H1 (cell line): ENCODE results near the gene CFHR3. TPM values are rescaled to one million over a fixed set of nuclear protein-coding genes. Genes with fewer than 3 reads are reported as not detected.
"Not testable (repeated sequence)": the region's sequence is repeated elsewhere in the genome, so short reads cannot be mapped to it uniquely, and the experiment has no call there.

Experiments used
- CTCF ChIA-PET: fragments of 300-600 bp; sonication (Branson Sonifier 250); formaldehyde crosslinking; loops from one replicate; lab custom pipeline; 2021; ENCODE audit not compliant: partially characterized antibody; lab: Charles Lee
- POLR2A ChIA-PET: fragments of 300-600 bp; sonication (Branson Sonifier 250); formaldehyde crosslinking; loops from one replicate; lab custom pipeline; 2021; ENCODE audit warnings: inconsistent platforms; ENCODE audit not compliant: partially characterized antibody; lab: Charles Lee
- DNase-seq, 2 experiments: peaks; one replicate each; pipeline versions ENCODE4 v3.0.0 to v3.0.0-alpha.2; 2010 to 2022; ENCODE audit warnings: low spot score in 2 of 2, low read depth in 1 of 2, mixed read lengths in 1 of 2
- FAIRE-seq: peaks from 2 replicates; lab custom pipeline; 2011; peaks lifted over from hg19 to GRCh38; lab: Jason Lieb, UNC
- H2AFZ ChIP-seq: 2 replicates; pipeline ENCODE4 v1.8.1; 2012; ENCODE audit warnings: low read length, inconsistent platforms
- H2AK5ac ChIP-seq: 2 replicates; pipeline ENCODE4 v1.6.1; 2013; ENCODE audit warnings: low read depth, low read length
- H2BK120ac ChIP-seq: replicated peaks from 2 replicates; pipeline ENCODE3; 2013; ENCODE audit warnings: low read depth, low read length, inconsistent platforms
- H2BK12ac ChIP-seq: 2 replicates; pipeline ENCODE4 v1.6.1; 2013; ENCODE audit warnings: low read depth, low read length
- H2BK15ac ChIP-seq: 2 replicates; pipeline ENCODE4 v1.6.1; 2013; ENCODE audit warnings: low read length
- H2BK20ac ChIP-seq: 2 replicates; pipeline ENCODE4 v1.6.1; 2013; ENCODE audit warnings: low read length
- H2BK5ac ChIP-seq: 2 replicates; pipeline ENCODE4 v1.6.1; 2013; ENCODE audit warnings: low read depth, low read length
- H3K14ac ChIP-seq: 2 replicates; pipeline ENCODE4 v1.6.1; 2013; ENCODE audit warnings: inconsistent platforms; ENCODE audit not compliant: insufficient read length
- H3K18ac ChIP-seq: 2 replicates; pipeline ENCODE4 v1.6.1; 2013; ENCODE audit warnings: low read length; ENCODE audit errors: extremely low read depth
- H3K23ac ChIP-seq: 2 replicates; pipeline ENCODE4 v1.6.1; 2013; ENCODE audit warnings: inconsistent platforms; ENCODE audit not compliant: insufficient read length
- H3K23me2 ChIP-seq: 2 replicates; pipeline ENCODE4 v1.6.1; 2013; ENCODE audit warnings: low read depth, low read length
- H3K27ac ChIP-seq: 2 replicates; pipeline ENCODE4 v1.6.1; 2011; ENCODE audit warnings: low read depth, low read length, inconsistent platforms
- H3K27me3 ChIP-seq, 4 experiments: replicated peaks in 1 of 4; 1 replicate in 1 of 4; 2 replicates in 3 of 4; pipeline versions ENCODE4 v1.6.1 to v1.8.1; 2011 to 2013; ENCODE audit warnings: low read length in 3 of 4, mild to moderate bottlenecking in 3 of 4, inconsistent platforms in 2 of 4, mixed read lengths in 2 of 4, moderate library complexity in 1 of 4; ENCODE audit not compliant: control insufficient read depth in 3 of 4, insufficient read depth in 3 of 4; ENCODE audit errors: extremely low read depth in 1 of 4
- H3K36me3 ChIP-seq, 4 experiments: 2 replicates each; pipeline versions ENCODE4 v1.6.1 to v1.8.1; 2011 to 2013; ENCODE audit warnings: mild to moderate bottlenecking in 4 of 4, low read length in 3 of 4, moderate library complexity in 2 of 4, control low read depth in 1 of 4, inconsistent platforms in 1 of 4; ENCODE audit not compliant: insufficient read depth in 4 of 4, control insufficient read depth in 2 of 4
- H3K4ac ChIP-seq: replicated peaks from 2 replicates; pipeline ENCODE3; 2013; ENCODE audit warnings: low read length, low read depth, mixed read lengths, inconsistent platforms; ENCODE audit not compliant: insufficient read length
- H3K4me1 ChIP-seq, 4 experiments: replicated peaks in 1 of 4; 1 replicate in 1 of 4; 2 replicates in 3 of 4; pipeline versions ENCODE4 v1.6.1 to v1.8.1; 2011 to 2013; ENCODE audit warnings: low read length in 3 of 4, inconsistent platforms in 2 of 4, mixed read lengths in 1 of 4; ENCODE audit not compliant: insufficient read depth in 4 of 4, control insufficient read depth in 3 of 4
- H3K4me2 ChIP-seq, 2 experiments: 2 replicates each; pipeline versions ENCODE4 v1.6.1 to v1.8.1; 2011 to 2013; ENCODE audit warnings: low read depth in 2 of 2, low read length in 2 of 2, control low read depth in 1 of 2, inconsistent platforms in 1 of 2, mild to moderate bottlenecking in 1 of 2; ENCODE audit not compliant: insufficient read depth in 1 of 2
- H3K4me3 ChIP-seq, 4 experiments: fragments of 200-600, 300-600 bp in 1 of 4; sonication (generic), shearing (Covaris generic), sonication (Bioruptor Twin) in 1 of 4; 2 replicates each; pipeline versions ENCODE4 v1.5.1 to v1.8.1; 2011 to 2016; ENCODE audit warnings: low read length in 4 of 4, low read depth in 3 of 4, control low read depth in 2 of 4, inconsistent platforms in 2 of 4, mild to moderate bottlenecking in 2 of 4, mixed read lengths in 1 of 4, moderate library complexity in 1 of 4; ENCODE audit not compliant: insufficient read depth in 2 of 4; ENCODE audit errors: extremely low read depth in 1 of 4
- H3K56ac ChIP-seq: replicated peaks from 2 replicates; pipeline ENCODE3; 2013; ENCODE audit warnings: low read depth, mild to moderate bottlenecking, mixed read lengths, low read length, inconsistent platforms; ENCODE audit not compliant: insufficient read length
- H3K79me1 ChIP-seq: 2 replicates; pipeline ENCODE4 v1.6.1; 2013; ENCODE audit warnings: low read depth, low read length, control low read depth
- H3K79me2 ChIP-seq, 2 experiments: 2 replicates each; pipeline versions ENCODE4 v1.6.1 to v1.8.1; 2012 to 2013; ENCODE audit warnings: low read length in 2 of 2, mild to moderate bottlenecking in 2 of 2, inconsistent platforms in 1 of 2; ENCODE audit not compliant: insufficient read depth in 2 of 2, control insufficient read depth in 1 of 2
- H3K9ac ChIP-seq, 4 experiments: replicated peaks in 1 of 4; 1 replicate in 1 of 4; 2 replicates in 3 of 4; pipeline versions ENCODE4 v1.6.1 to v1.8.1; 2011 to 2013; ENCODE audit warnings: low read depth in 3 of 4, low read length in 3 of 4, control low read depth in 2 of 4, mild to moderate bottlenecking in 2 of 4, moderate library complexity in 2 of 4, inconsistent platforms in 1 of 4; ENCODE audit errors: extremely low read depth in 1 of 4
- H3K9me3 ChIP-seq, 2 experiments: 2 replicates each; pipeline versions ENCODE4 v1.6.1 to v1.8.1; 2012 to 2013; ENCODE audit warnings: mild to moderate bottlenecking in 2 of 2, moderate library complexity in 2 of 2, control low read depth in 1 of 2, inconsistent platforms in 1 of 2, low read depth in 1 of 2, low read length in 1 of 2, mixed read lengths in 1 of 2; ENCODE audit not compliant: insufficient read depth in 2 of 2
- H4K20me1 ChIP-seq, 2 experiments: replicated peaks in 1 of 2; 2 replicates each; pipeline versions ENCODE3 to v1.8.1; 2011 to 2013; ENCODE audit warnings: inconsistent platforms in 2 of 2, low read length in 2 of 2, mild to moderate bottlenecking in 1 of 2; ENCODE audit not compliant: insufficient read depth in 2 of 2, control insufficient read depth in 1 of 2
- H4K5ac ChIP-seq: 2 replicates; pipeline ENCODE4 v1.6.1; 2013; ENCODE audit warnings: low read length, low read depth, mixed read lengths, inconsistent platforms; ENCODE audit not compliant: insufficient read length
- H4K8ac ChIP-seq: 2 replicates; pipeline ENCODE4 v1.8.0; 2013; ENCODE audit warnings: mild to moderate bottlenecking, moderate library complexity, low read length, inconsistent platforms; ENCODE audit not compliant: insufficient read depth; ENCODE audit errors: extremely low read depth
- H4K91ac ChIP-seq: replicated peaks from 2 replicates; pipeline ENCODE3; 2013; ENCODE audit warnings: low read length, mixed read lengths, inconsistent platforms; ENCODE audit not compliant: insufficient read length
- GTF2F1 ChIP-seq: IDR thresholded peaks from 2 replicates; pipeline ENCODE4 v1.6.1; 2012; ENCODE audit warnings: low read depth, low read length, improper control_type of control experiment, borderline replicate concordance
- NANOG ChIP-seq: IDR thresholded peaks from 2 replicates; pipeline ENCODE4 v1.6.1; 2011; ENCODE audit warnings: low read length, low read depth, mild to moderate bottlenecking, inconsistent platforms; ENCODE audit not compliant: insufficient read depth, poor library complexity, severe bottlenecking
- POLR2AphosphoS5 ChIP-seq: IDR thresholded peaks from 2 replicates; pipeline ENCODE4 v1.6.1; 2011; ENCODE audit warnings: low read depth, low read length
- POU5F1 ChIP-seq: IDR thresholded peaks from 2 replicates; pipeline ENCODE4 v1.6.1; 2011; ENCODE audit warnings: low read depth, mild to moderate bottlenecking, low read length, moderate library complexity
- SUZ12 ChIP-seq: fragments of 200-600 bp; sonication (generic); IDR thresholded peaks from 2 replicates; pipeline ENCODE4 v1.6.1; 2012; ENCODE audit warnings: mild to moderate bottlenecking, inconsistent platforms, low read length, moderate library complexity, mixed read lengths
- WGBS, 2 experiments: shearing (Covaris generic) in 1 of 2; methylation state at CpG; one replicate each; pipeline versions ENCODE4 v1.1.6 to v1.1.7; 2013 to 2015; ENCODE audit warnings: low lambda C conversion rate in 2 of 2, mixed read lengths in 2 of 2, inconsistent platforms in 1 of 2, low coverage in 1 of 2, missing lambda C conversion rate in 1 of 2; ENCODE audit not compliant: insufficient replicate concordance in 2 of 2, insufficient coverage in 1 of 2, insufficient read length in 1 of 2; ENCODE audit errors: extremely low coverage in 1 of 2, missing lambda C conversion rate in 1 of 2; 5-methylcytosine and 5-hydroxymethylcytosine counted together
- polyA plus RNA-seq, 7 experiments: library from polyadenylated mRNA; depleted of rRNA in 3 of 7; stranded (reverse) in 5 of 7; unstranded in 2 of 7; fragments of >200 nt in 5 of 7; fragments of 200-250 nt in 2 of 7; gene quantifications; 1 replicate in 5 of 7; 2 replicates in 1 of 7; 4 replicates in 1 of 7; pipeline versions ENCODE4 v1.2.1 to v1.2.3, GENCODE V29; 2011 to 2013; ENCODE audit warnings: missing spikeins in 2 of 7, mixed read lengths in 2 of 7
- total RNA-seq: library from RNA; stranded (reverse); fragmentation: NEBNext Ultra II Directional; extraction: Animal tissue kit (Norgen Biotek cat#: 25700); gene quantifications from 2 replicates; pipeline ENCODE4 v1.2.1, GENCODE V29; 2021
- TF ChIP-seq, protein P1 (sequence below): IDR thresholded peaks from 2 replicates; pipeline ENCODE4 v1.6.1; 2011; ENCODE audit warnings: low read depth, mild to moderate bottlenecking, low read length; ENCODE audit not compliant: insufficient read depth
- TF ChIP-seq, protein P2 (sequence below): IDR thresholded peaks from 2 replicates; pipeline ENCODE4 v1.6.1; 2012; ENCODE audit warnings: inconsistent platforms

The CFHR3 gene
- total and polyA plus RNA-seq, 2 of the 8 experiments (the other 6 are each of a cell fraction or from before 2014, with no cell fraction given), result 0.20 to 0.52 TPM

DNA sequence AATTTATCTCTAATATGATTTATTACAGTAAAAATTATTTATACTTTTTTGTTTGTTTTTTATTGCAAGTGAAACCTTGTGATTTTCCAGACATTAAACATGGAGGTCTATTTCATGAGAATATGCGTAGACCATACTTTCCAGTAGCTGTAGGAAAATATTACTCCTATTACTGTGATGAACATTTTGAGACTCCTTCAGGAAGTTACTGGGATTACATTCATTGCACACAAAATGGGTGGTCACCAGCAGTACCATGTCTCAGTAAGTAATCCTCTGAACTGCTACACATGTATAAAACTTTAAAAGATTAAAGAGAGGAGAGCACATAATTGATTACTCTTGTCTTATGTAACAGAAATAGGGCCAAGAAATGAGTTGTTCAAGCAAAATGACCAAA, 4.5 kb downstream of the CFHR3 start (continued):
- TF ChIP-seq SUZ12 (no peak), POLR2AphosphoS5 (no peak), GTF2F1 (no peak), POU5F1 (no peak), NANOG (no peak)
- TF ChIP-seq, protein P1, sequence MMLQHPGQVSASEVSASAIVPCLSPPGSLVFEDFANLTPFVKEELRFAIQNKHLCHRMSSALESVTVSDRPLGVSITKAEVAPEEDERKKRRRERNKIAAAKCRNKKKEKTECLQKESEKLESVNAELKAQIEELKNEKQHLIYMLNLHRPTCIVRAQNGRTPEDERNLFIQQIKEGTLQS, result no peak
- TF ChIP-seq, protein P2, sequence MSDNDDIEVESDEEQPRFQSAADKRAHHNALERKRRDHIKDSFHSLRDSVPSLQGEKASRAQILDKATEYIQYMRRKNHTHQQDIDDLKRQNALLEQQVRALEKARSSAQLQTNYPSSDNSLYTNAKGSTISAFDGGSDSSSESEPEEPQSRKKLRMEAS, result no peak

DNA sequence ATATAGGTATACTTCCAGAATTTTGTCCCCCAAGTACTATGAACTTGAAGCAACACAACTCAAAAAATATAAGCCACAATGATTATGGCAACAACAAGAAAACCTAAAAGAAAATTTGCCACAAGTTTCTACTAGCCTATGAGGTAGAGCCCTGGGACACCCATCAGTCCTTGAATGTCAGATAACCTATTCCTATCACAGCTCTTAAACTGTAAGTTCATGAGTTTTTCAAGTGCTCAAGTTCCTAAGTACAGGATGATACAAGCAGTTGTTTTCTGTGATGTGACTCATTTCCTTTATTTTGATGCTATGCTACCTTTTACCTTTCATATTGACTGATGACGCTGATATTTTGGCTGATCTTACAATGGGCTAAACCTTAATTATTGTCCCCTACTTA, 16.6 kb downstream of the CFHR3 start:
- DNase-seq, H2BK5ac ChIP-seq, CTCF ChIA-PET, H3K79me1 ChIP-seq, H3K23me2 ChIP-seq, H2AFZ ChIP-seq, H2BK20ac ChIP-seq, H4K8ac ChIP-seq, H3K27ac ChIP-seq, H3K9me3 ChIP-seq, H3K18ac ChIP-seq, H4K5ac ChIP-seq, H4K91ac ChIP-seq, H2BK12ac ChIP-seq, H3K4me1 ChIP-seq, H3K79me2 ChIP-seq, H2AK5ac ChIP-seq, H3K4me3 ChIP-seq, H2BK15ac ChIP-seq, H3K4ac ChIP-seq, H4K20me1 ChIP-seq, H2BK120ac ChIP-seq, H3K27me3 ChIP-seq, H3K56ac ChIP-seq, H3K14ac ChIP-seq, H3K23ac ChIP-seq, H3K36me3 ChIP-seq, H3K9ac ChIP-seq, POLR2A ChIA-PET, FAIRE-seq, H3K4me2 ChIP-seq: not testable (repeated sequence)
- WGBS, 2 experiments, result 86% methylated on average over 1 of the region's 1 CpG; no CpG with 5 or more reads in 1 of the 2 experiments
